ENCODE data around the gene MFRP.

The MFRP gene

GRCh38 chr11:119315131-119316015 is 31.1 kb downstream of the MFRP start:
- Histone ChIP-seq H3K27ac (no peak overlapping the region), H3K4me3 (peak overlapping the region; percentile 92), H3K36me3 (ENCODE audit: insufficient read depth, low read length) (peaks cover 3% of the 10 kb centered on the region; the same call in 1 of the 2 replicates), H3K9ac (ENCODE audit: insufficient read length) (no peak overlapping the region), H3K9me3 (ENCODE audit: low read depth, low read length) (no peaks in the 10 kb centered on the region)
- TF ChIP-seq POLR2AphosphoS5 (IDR thresholded peaks at IDR 0.05; ENCODE audit: borderline replicate concordance, low read depth, low read length) (no peak), EZH2 (IDR thresholded peaks at IDR 0.05) (no peak), FOXP2 (optimal IDR thresholded peaks at IDR 0.05; ENCODE audit: control extremely low read depth, extremely low read length, insufficient read depth) (no peak)
- DNase-seq (ENCODE audit: low read depth, low spot score), result no peak

- Histone ChIP-seq H3K4me3 (no peak overlapping the region), H3K27ac (no peak overlapping the region), H3K9me3 (ENCODE audit: low read depth, low read length) (no peaks in the 10 kb centered on the region), H3K9ac (ENCODE audit: insufficient read length) (no peak overlapping the region), H3K36me3 (ENCODE audit: insufficient read depth, low read length) (peaks cover 5% of the 10 kb centered on the region; the same call in 1 of the 2 replicates)
- no peak for TF ChIP-seq FOXP2 (optimal IDR thresholded peaks at IDR 0.05; ENCODE audit: control extremely low read depth, extremely low read length, insufficient read depth)
- no peak for TF ChIP-seq POLR2AphosphoS5 (IDR thresholded peaks at IDR 0.05; ENCODE audit: borderline replicate concordance, low read depth, low read length)
- no peak for DNase-seq (ENCODE audit: low read depth, low spot score)
These were observed 31.8 kb downstream of the MFRP start for GRCh38 chr11:119314726-119315125.

GRCh38 chr11:119310682-119311052 is 35.8 kb downstream of the MFRP start:
- H3K4me3 ChIP-seq, result no peak overlapping the region
- TF ChIP-seq FOXP2 (optimal IDR thresholded peaks at IDR 0.05; ENCODE audit: control extremely low read depth, extremely low read length, insufficient read depth), result no peak
- no peak for TF ChIP-seq POLR2AphosphoS5 (IDR thresholded peaks at IDR 0.05; ENCODE audit: borderline replicate concordance, low read depth, low read length)
- no peak for TF ChIP-seq EZH2 (IDR thresholded peaks at IDR 0.05)
- no peak for DNase-seq (ENCODE audit: low read depth, low spot score)
- H3K9ac ChIP-seq (ENCODE audit: insufficient read length), result no peak overlapping the region
- no peak overlapping the region for H3K27ac ChIP-seq
- H3K36me3 ChIP-seq (ENCODE audit: insufficient read depth, low read length), result peaks cover 11% of the 10 kb centered on the region; the same call in 1 of the 2 replicates
- H3K9me3 ChIP-seq (ENCODE audit: low read depth, low read length), result no peaks in the 10 kb centered on the region

GRCh38 chr11:119309953-119310681 is 36.4 kb downstream of the MFRP start:
- Histone ChIP-seq H3K36me3 (ENCODE audit: insufficient read depth, low read length) (peaks cover 11% of the 10 kb centered on the region; the same call in 1 of the 2 replicates), H3K9me3 (ENCODE audit: low read depth, low read length) (no peaks in the 10 kb centered on the region), H3K27ac (no peak overlapping the region), H3K9ac (ENCODE audit: insufficient read length) (no peak overlapping the region), H3K4me3 (no peak overlapping the region)
- TF ChIP-seq EZH2 (IDR thresholded peaks at IDR 0.05), result no peak
- no peak for DNase-seq (ENCODE audit: low read depth, low spot score)

GRCh38 chr11:119309411-119309810 is 37.1 kb downstream of the MFRP start:
- H3K4me3 ChIP-seq, result no peak overlapping the region
- DNase-seq (ENCODE audit: low read depth, low spot score), result no peak
- H3K9ac ChIP-seq (ENCODE audit: insufficient read length), result no peak overlapping the region
- TF ChIP-seq FOXP2 (optimal IDR thresholded peaks at IDR 0.05; ENCODE audit: control extremely low read depth, extremely low read length, insufficient read depth), result no peak
- TF ChIP-seq POLR2AphosphoS5 (IDR thresholded peaks at IDR 0.05; ENCODE audit: borderline replicate concordance, low read depth, low read length), result no peak
- TF ChIP-seq EZH2 (IDR thresholded peaks at IDR 0.05), result no peak
- H3K36me3 ChIP-seq (ENCODE audit: insufficient read depth, low read length), result peaks cover 11% of the 10 kb centered on the region; the same call in 1 of the 2 replicates
- no peaks in the 10 kb centered on the region for H3K9me3 ChIP-seq (ENCODE audit: low read depth, low read length)
- no peak overlapping the region for H3K27ac ChIP-seq

- TF ChIP-seq FOXP2 (optimal IDR thresholded peaks at IDR 0.05; ENCODE audit: control extremely low read depth, extremely low read length, insufficient read depth) (no peak), EZH2 (IDR thresholded peaks at IDR 0.05) (no peak), POLR2AphosphoS5 (IDR thresholded peaks at IDR 0.05; ENCODE audit: borderline replicate concordance, low read depth, low read length) (no peak)
- no peak overlapping the region for H3K27ac ChIP-seq
- DNase-seq (ENCODE audit: low read depth, low spot score), result no peak
- no peak overlapping the region for H3K9ac ChIP-seq (ENCODE audit: insufficient read length)
- H3K4me3 ChIP-seq, result no peak overlapping the region
- no peaks in the 10 kb centered on the region for H3K9me3 ChIP-seq (ENCODE audit: low read depth, low read length)
- H3K36me3 ChIP-seq (ENCODE audit: insufficient read depth, low read length), result peaks cover 23% of the 10 kb centered on the region
These were observed 38.5 kb downstream of the MFRP start for GRCh38 chr11:119307974-119308373.

- no peak overlapping the region for H3K9ac ChIP-seq (ENCODE audit: insufficient read length)
- peaks cover 23% of the 10 kb centered on the region for H3K36me3 ChIP-seq (ENCODE audit: insufficient read depth, low read length)
- no peaks in the 10 kb centered on the region for H3K9me3 ChIP-seq (ENCODE audit: low read depth, low read length)
- no peak for TF ChIP-seq EZH2 (IDR thresholded peaks at IDR 0.05)
- no peak for TF ChIP-seq POLR2AphosphoS5 (IDR thresholded peaks at IDR 0.05; ENCODE audit: borderline replicate concordance, low read depth, low read length)
- no peak for TF ChIP-seq FOXP2 (optimal IDR thresholded peaks at IDR 0.05; ENCODE audit: control extremely low read depth, extremely low read length, insufficient read depth)
- no peak overlapping the region; the same call in 1 of the 2 replicates for H3K27ac ChIP-seq
- no peak for DNase-seq (ENCODE audit: low read depth, low spot score)
- H3K4me3 ChIP-seq, result no peak overlapping the region
These were observed 39.3 kb downstream of the MFRP start for GRCh38 chr11:119307219-119307618.

GRCh38 chr11:119306373-119306890 is 40.1 kb downstream of the MFRP start:
- 0 out of 2 replicates have a peak overlapping the region, but pooled peaks have one; percentile 19 for H3K27ac ChIP-seq
- peaks cover 29% of the 10 kb centered on the region for H3K36me3 ChIP-seq (ENCODE audit: insufficient read depth, low read length)
- no peak overlapping the region for H3K9ac ChIP-seq (ENCODE audit: insufficient read length)
- TF ChIP-seq POLR2AphosphoS5 (IDR thresholded peaks at IDR 0.05; ENCODE audit: borderline replicate concordance, low read depth, low read length), result no peak
- TF ChIP-seq EZH2 (IDR thresholded peaks at IDR 0.05), result no peak
- no peak for TF ChIP-seq FOXP2 (optimal IDR thresholded peaks at IDR 0.05; ENCODE audit: control extremely low read depth, extremely low read length, insufficient read depth)
- DNase-seq (ENCODE audit: low read depth, low spot score), result no peak
- H3K9me3 ChIP-seq (ENCODE audit: low read depth, low read length), result no peaks in the 10 kb centered on the region
- no peak overlapping the region for H3K4me3 ChIP-seq

Measured in SK-N-MC (cell line).